ENCODE results near the gene LCLAT1.

The LCLAT1 gene

GRCh38 chr2:30680121-30680520 is 233.1 kb downstream of the LCLAT1 start:
- no peak for DNase-seq

GRCh38 chr2:30681022-30681421 is 234.0 kb downstream of the LCLAT1 start:
- no peak for DNase-seq

GRCh38 chr2:30683236-30683956 is 236.3 kb downstream of the LCLAT1 start:
- DNase-seq, result no peak

GRCh38 chr2:30684026-30684425 is 237.0 kb downstream of the LCLAT1 start:
- DNase-seq, result no peak

- DNase-seq, result no peak
These were observed 237.5 kb downstream of the LCLAT1 start for GRCh38 chr2:30684516-30684915.

GRCh38 chr2:30684996-30685395 is 237.9 kb downstream of the LCLAT1 start:
- DNase-seq, result no peak

GRCh38 chr2:30686000-30686399 is 239.0 kb downstream of the LCLAT1 start:
- no peak for DNase-seq

GRCh38 chr2:30686669-30687068 is 239.6 kb downstream of the LCLAT1 start:
- no peak for DNase-seq

- DNase-seq, result no peak
These were observed 241.9 kb downstream of the LCLAT1 start for GRCh38 chr2:30688956-30689401.

- no peak for DNase-seq
These were observed 242.6 kb downstream of the LCLAT1 start for GRCh38 chr2:30689496-30690125.

- DNase-seq, result no peak
These were observed 243.1 kb downstream of the LCLAT1 start for GRCh38 chr2:30690126-30690561.

GRCh38 chr2:30691091-30691947 is 244.3 kb downstream of the LCLAT1 start:
- DNase-seq, result no peak

GRCh38 chr2:30691948-30692828 is 245.1 kb downstream of the LCLAT1 start:
- DNase-seq, result no peak

GRCh38 chr2:30692829-30693275 is 245.8 kb downstream of the LCLAT1 start:
- DNase-seq, result no peak

Measured in activated CD4-positive, alpha-beta T cell treated with anti-CD3 and anti-CD28 coated beads for 4 hours (primary cell).